K562 (cell line): Measurements from ENCODE around the gene PIK3R4.

Experiments
- EZH2 ChIP-seq: IDR thresholded peaks from 2 replicates; pipeline ENCODE4 v1.6.1; 2012; ENCODE audit warnings: low read depth, mild to moderate bottlenecking, inconsistent platforms, low read length, borderline replicate concordance
- RFX5 ChIP-seq: IDR thresholded peaks from 2 replicates; pipeline ENCODE4 v1.6.1; 2011; ENCODE audit warnings: low read depth, mild to moderate bottlenecking, improper control_type of control experiment, low read length
- YY1 ChIP-seq, 3 experiments: IDR thresholded peaks; 2 replicates each; pipeline ENCODE4 v1.6.1; 2011; ENCODE audit warnings: low read length in 2 of 3, mild to moderate bottlenecking in 2 of 3, moderate library complexity in 2 of 3, borderline replicate concordance in 1 of 3, control low read depth in 1 of 3, low read depth in 1 of 3; ENCODE audit not compliant: insufficient read depth in 3 of 3, insufficient replicate concordance in 2 of 3, control insufficient read depth in 1 of 3, insufficient read length in 1 of 3; ENCODE audit errors: extremely low read depth in 1 of 3
- ZNF24 ChIP-seq: fragments of 450-650 bp; IDR thresholded peaks from 2 replicates; pipeline ENCODE4 v1.6.1; 2016
- TF ChIP-seq, protein P1 (sequence below), 3 experiments: IDR thresholded peaks in 2 of 3; conservative IDR thresholded peaks in 1 of 3; 2 replicates each; pipeline ENCODE4 v1.5.1; 2011 to 2012; ENCODE audit warnings: low read length in 3 of 3, mild to moderate bottlenecking in 3 of 3, control low read depth in 2 of 3, improper control_type of control experiment in 1 of 3, inconsistent platforms in 1 of 3, low read depth in 1 of 3, mixed read lengths in 1 of 3, moderate library complexity in 1 of 3; ENCODE audit not compliant: insufficient read depth in 2 of 3

DNA sequence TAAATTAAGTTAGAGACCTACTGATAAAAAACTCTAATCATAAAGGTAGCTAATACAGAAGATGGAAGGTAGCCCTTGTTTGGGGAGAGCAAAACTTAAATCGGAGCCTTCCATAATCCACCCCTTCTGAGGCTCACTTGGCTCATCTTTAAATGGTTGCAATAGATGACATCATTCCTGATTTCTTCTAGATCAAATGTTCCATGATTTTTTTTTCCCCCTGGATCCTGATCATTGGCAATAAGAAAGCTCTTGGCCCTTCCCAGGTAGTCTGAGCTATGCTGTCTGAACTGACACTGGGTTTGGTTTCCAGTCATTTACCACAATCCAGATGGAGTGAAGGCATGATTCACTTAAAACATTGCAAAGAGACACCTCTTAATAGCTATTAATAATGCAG lies 92.5 kb downstream of the PIK3R4 start:
- no peak for TF ChIP-seq RFX5
- TF ChIP-seq YY1 (IDR thresholded peaks at IDR 0.05; ENCODE audit: borderline replicate concordance in 1 of 3, control insufficient read depth in 1 of 3, extremely low read depth in 1 of 3, insufficient read depth in 3 of 3, insufficient read length in 1 of 3, insufficient replicate concordance in 2 of 3, low read depth in 1 of 3, low read length in 2 of 3), result no peak
- TF ChIP-seq, protein P1, sequence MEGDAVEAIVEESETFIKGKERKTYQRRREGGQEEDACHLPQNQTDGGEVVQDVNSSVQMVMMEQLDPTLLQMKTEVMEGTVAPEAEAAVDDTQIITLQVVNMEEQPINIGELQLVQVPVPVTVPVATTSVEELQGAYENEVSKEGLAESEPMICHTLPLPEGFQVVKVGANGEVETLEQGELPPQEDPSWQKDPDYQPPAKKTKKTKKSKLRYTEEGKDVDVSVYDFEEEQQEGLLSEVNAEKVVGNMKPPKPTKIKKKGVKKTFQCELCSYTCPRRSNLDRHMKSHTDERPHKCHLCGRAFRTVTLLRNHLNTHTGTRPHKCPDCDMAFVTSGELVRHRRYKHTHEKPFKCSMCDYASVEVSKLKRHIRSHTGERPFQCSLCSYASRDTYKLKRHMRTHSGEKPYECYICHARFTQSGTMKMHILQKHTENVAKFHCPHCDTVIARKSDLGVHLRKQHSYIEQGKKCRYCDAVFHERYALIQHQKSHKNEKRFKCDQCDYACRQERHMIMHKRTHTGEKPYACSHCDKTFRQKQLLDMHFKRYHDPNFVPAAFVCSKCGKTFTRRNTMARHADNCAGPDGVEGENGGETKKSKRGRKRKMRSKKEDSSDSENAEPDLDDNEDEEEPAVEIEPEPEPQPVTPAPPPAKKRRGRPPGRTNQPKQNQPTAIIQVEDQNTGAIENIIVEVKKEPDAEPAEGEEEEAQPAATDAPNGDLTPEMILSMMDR (IDR thresholded peaks at IDR 0.05 in 2 of 3, conservative IDR thresholded peaks at IDR 0.05 in 1 of 3; ENCODE audit: insufficient read depth in 2 of 3, low read depth in 1 of 3, low read length in 3 of 3), result no peak
- TF ChIP-seq EZH2, result no peak
- TF ChIP-seq ZNF24, result no peak
